CD4-positive, alpha-beta T cell (primary cell): ENCODE results near the gene COL20A1. TPM values are rescaled to one million over a fixed set of nuclear protein-coding genes. Genes with fewer than 3 reads are reported as not detected.

Experiments
- ATAC-seq: fragments of 200-7000 bp; cut with Tn5 transposase; one replicate; pipeline ENCODE4 v1.10.0; 2022; ENCODE audit warnings: mild to moderate bottlenecking; ENCODE audit not compliant: poor library complexity
- CTCF ChIA-PET: fragments of 350-600 bp; sonication (Branson Sonifier 250); formaldehyde crosslinking; loops from one replicate; lab custom pipeline; 2021; ENCODE audit warnings: antibody characterized with exemption, inconsistent platforms; lab: Charles Lee
- POLR2A ChIA-PET: fragments of 350-600 bp; sonication (Branson Sonifier 250); formaldehyde crosslinking; loops from one replicate; lab custom pipeline; 2021; ENCODE audit warnings: antibody characterized with exemption, inconsistent platforms; lab: Charles Lee
- DNase-seq, 14 experiments: peaks; one replicate each; pipeline ENCODE4 v3.0.0-alpha.2; 2013 to 2020; ENCODE audit warnings: mixed read lengths in 2 of 14
- H3K27ac ChIP-seq, 2 donors: one replicate each; pipeline versions ENCODE4 v1.5.1 to v1.7.0; 2013; ENCODE audit warnings: low read length in 2 of 2, low read depth in 1 of 2, mild to moderate bottlenecking in 1 of 2
- H3K27me3 ChIP-seq, 2 experiments: 1 replicate in 1 of 2; 2 replicates in 1 of 2; pipeline versions ENCODE4 v1.6.1 to v1.7.0; 2013; ENCODE audit warnings: low read length in 2 of 2, control low read depth in 1 of 2, mild to moderate bottlenecking in 1 of 2, moderate library complexity in 1 of 2; ENCODE audit not compliant: insufficient read depth in 2 of 2, control insufficient read depth in 1 of 2
- H3K36me3 ChIP-seq: one replicate; pipeline ENCODE4 v1.6.1; 2013; ENCODE audit warnings: low read length, control low read depth; ENCODE audit not compliant: insufficient read depth
- H3K4me1 ChIP-seq: one replicate; pipeline ENCODE4 v1.6.1; 2013; ENCODE audit warnings: low read length, control low read depth; ENCODE audit not compliant: insufficient read depth
- H3K4me3 ChIP-seq: one replicate; pipeline ENCODE4 v1.5.1; 2013; ENCODE audit warnings: mild to moderate bottlenecking, low read length, moderate library complexity
- H3K9me3 ChIP-seq, 2 experiments: 1 replicate in 1 of 2; 2 replicates in 1 of 2; pipeline versions ENCODE4 v1.6.1 to v1.7.0; 2013; ENCODE audit warnings: low read length in 2 of 2, mild to moderate bottlenecking in 2 of 2, control low read depth in 1 of 2, moderate library complexity in 1 of 2; ENCODE audit not compliant: control insufficient read depth in 1 of 2, insufficient read depth in 1 of 2
- H3K27ac Mint-ChIP-seq: one replicate; pipeline ENCODE4 v1.8.0; 2020; ENCODE audit warnings: mixed read lengths
- H3K27me3 Mint-ChIP-seq: one replicate; pipeline ENCODE4 v1.8.0; 2021; ENCODE audit warnings: mixed read lengths
- H3K36me3 Mint-ChIP-seq: one replicate; pipeline ENCODE4 v1.8.0; 2021; ENCODE audit warnings: low read depth, mixed read lengths
- H3K4me1 Mint-ChIP-seq: one replicate; pipeline ENCODE4 v1.8.0; 2021; ENCODE audit warnings: low read depth, mixed read lengths
- H3K4me3 Mint-ChIP-seq: one replicate; pipeline ENCODE4 v1.8.0; 2020; ENCODE audit warnings: mild to moderate bottlenecking, mixed read lengths
- H3K9me3 Mint-ChIP-seq: one replicate; pipeline ENCODE4 v1.8.0; 2020; ENCODE audit warnings: mixed read lengths
- intact Hi-C, 2 experiments: fragments of 100-400 bp; cut with DNase I in 1 of 2; cut with micrococcal nuclease in 1 of 2; formaldehyde crosslinking; loops; one replicate each; pipeline versions ENCODE4 v1.15.1 to v1.9.0; 2023 to 2025; cut with DNase I, micrococcal nuclease
- total RNA-seq, 174 experiments: library from RNA in 2 of 174; stranded (reverse) in 2 of 174; gene quantifications; one replicate each; pipeline ENCODE4 v1.2.3 and lab custom pipeline; 2021 to 2026
- TF ChIP-seq, protein P1 (sequence below): fragments of 200-600 bp; IDR thresholded peaks from one replicate; pipeline ENCODE4 v1.8.0; 2022; ENCODE audit warnings: antibody characterized with exemption, mild to moderate bottlenecking

The COL20A1 gene
- total RNA-seq, 2 experiments from 2014 or later = 0.03 TPM; not detected in 1

DNA sequence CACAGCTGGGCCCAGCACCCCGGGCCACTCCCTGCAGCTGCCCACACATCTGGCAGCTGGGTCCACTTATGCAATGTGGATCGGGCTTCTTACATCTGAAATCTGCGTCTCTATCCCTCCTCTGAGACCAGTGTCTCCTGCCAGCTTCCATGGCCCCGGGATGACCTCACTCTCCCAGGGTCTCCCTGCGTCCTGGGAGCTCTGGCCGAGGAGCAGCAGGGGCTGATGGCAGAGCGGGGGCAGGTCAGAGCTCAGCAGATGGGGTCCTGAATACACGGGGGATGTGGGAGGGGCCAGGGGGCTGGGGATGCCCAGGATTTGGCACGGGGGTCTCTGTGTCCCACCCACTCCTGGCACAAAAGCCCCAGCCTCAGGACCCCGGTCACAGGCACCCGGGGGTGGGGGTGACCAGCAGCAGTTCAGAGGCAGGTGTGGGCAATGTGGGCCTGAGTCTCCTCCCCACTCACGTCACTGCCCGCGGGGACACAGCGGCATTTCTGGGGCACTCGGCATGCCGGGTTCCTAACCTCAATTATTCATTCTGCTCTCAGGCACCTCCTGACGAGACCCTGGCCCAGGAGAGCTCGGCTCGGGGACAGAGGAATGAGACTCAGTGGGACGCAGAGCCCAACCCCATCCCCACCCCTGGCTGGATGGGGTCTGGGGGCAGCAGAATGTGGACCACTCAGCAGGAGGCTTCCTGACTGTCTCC is 51.8 kb downstream of the COL20A1 start:
- POLR2A ChIA-PET = no interaction called here
- DNase-seq (no peak), ATAC-seq (no peak)
- H3K27me3 Mint-ChIP-seq = peaks cover 22% of the 10 kb centered on the region
- Histone ChIP-seq H3K4me1 (no peaks in the 10 kb centered on the region), H3K4me3 (no peak overlapping the region), H3K36me3 (no peaks in the 10 kb centered on the region), H3K9me3 (peaks cover 0 to 4% of the 10 kb centered on the region in 2 experiments), H3K27me3 (peaks cover 0 to 2% of the 10 kb centered on the region in 2 experiments), H3K27ac (no peak overlapping the region)
- TF ChIP-seq, protein P1, sequence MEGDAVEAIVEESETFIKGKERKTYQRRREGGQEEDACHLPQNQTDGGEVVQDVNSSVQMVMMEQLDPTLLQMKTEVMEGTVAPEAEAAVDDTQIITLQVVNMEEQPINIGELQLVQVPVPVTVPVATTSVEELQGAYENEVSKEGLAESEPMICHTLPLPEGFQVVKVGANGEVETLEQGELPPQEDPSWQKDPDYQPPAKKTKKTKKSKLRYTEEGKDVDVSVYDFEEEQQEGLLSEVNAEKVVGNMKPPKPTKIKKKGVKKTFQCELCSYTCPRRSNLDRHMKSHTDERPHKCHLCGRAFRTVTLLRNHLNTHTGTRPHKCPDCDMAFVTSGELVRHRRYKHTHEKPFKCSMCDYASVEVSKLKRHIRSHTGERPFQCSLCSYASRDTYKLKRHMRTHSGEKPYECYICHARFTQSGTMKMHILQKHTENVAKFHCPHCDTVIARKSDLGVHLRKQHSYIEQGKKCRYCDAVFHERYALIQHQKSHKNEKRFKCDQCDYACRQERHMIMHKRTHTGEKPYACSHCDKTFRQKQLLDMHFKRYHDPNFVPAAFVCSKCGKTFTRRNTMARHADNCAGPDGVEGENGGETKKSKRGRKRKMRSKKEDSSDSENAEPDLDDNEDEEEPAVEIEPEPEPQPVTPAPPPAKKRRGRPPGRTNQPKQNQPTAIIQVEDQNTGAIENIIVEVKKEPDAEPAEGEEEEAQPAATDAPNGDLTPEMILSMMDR = no peak
- CTCF ChIA-PET = no interaction called here
- no peaks in the 10 kb centered on the region for H3K4me1 Mint-ChIP-seq
- H3K9me3 Mint-ChIP-seq = no peaks in the 10 kb centered on the region
- H3K4me3 Mint-ChIP-seq = no peak overlapping the region
- H3K36me3 Mint-ChIP-seq = no peaks in the 10 kb centered on the region
- H3K27ac Mint-ChIP-seq = no peak overlapping the region
- intact Hi-C loops = no loop called here

DNA sequence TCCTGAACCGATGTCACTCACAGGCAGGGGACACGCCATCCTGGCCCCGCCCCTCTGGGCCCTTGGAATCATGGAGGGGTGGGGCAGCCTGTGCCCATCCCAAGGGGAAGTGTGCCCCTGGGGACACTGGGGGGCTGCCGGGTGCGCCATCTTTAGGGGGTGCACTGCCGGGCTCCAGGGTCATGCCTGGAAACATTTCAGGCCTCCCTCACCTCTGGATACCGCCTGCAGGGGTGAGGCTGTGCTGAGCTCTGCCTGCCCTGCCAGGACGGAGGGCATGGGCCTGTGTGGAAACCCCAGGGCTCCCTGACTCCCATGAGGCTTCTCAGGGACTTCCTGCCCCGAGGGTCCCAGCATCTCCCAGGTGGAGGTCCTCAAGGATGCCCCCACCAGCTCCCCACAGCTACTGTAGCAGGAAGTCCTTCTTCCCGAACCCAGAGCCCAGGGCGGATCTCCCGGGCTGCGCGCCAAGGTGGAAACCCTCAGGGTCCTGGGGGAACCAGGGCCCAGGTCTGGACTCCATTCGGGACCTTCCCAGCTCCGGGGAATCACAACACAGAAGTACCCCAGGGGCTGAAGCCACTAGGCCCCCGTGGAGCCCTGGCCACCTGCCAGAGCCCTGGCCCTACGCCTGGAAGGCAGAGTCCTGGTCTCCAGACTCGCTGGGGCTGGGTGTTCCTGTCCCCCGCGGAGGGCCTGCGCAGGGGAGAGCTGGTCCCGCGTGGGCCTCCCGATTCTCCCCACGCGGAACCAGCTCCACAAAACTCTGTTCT is 52.5 kb downstream of the COL20A1 start:
- TF ChIP-seq, protein P1 = no peak
- Histone ChIP-seq H3K4me3 (no peak overlapping the region), H3K4me1 (no peaks in the 10 kb centered on the region), H3K9me3 (peaks cover 0 to 12% of the 10 kb centered on the region in 2 experiments), H3K27ac (no peak overlapping the region), H3K36me3 (no peaks in the 10 kb centered on the region), H3K27me3 (peaks cover 0 to 2% of the 10 kb centered on the region in 2 experiments)
- DNase-seq = no peak
- Mint-ChIP-seq H3K9me3 (no peaks in the 10 kb centered on the region), H3K4me1 (no peaks in the 10 kb centered on the region), H3K27ac (no peak overlapping the region), H3K4me3 (no peak overlapping the region), H3K27me3 (peaks cover 22% of the 10 kb centered on the region), H3K36me3 (no peaks in the 10 kb centered on the region)
- intact Hi-C loops = no loop called here
- ChIA-PET POLR2A (no interaction called here), CTCF (no interaction called here)
- ATAC-seq = no peak

DNA sequence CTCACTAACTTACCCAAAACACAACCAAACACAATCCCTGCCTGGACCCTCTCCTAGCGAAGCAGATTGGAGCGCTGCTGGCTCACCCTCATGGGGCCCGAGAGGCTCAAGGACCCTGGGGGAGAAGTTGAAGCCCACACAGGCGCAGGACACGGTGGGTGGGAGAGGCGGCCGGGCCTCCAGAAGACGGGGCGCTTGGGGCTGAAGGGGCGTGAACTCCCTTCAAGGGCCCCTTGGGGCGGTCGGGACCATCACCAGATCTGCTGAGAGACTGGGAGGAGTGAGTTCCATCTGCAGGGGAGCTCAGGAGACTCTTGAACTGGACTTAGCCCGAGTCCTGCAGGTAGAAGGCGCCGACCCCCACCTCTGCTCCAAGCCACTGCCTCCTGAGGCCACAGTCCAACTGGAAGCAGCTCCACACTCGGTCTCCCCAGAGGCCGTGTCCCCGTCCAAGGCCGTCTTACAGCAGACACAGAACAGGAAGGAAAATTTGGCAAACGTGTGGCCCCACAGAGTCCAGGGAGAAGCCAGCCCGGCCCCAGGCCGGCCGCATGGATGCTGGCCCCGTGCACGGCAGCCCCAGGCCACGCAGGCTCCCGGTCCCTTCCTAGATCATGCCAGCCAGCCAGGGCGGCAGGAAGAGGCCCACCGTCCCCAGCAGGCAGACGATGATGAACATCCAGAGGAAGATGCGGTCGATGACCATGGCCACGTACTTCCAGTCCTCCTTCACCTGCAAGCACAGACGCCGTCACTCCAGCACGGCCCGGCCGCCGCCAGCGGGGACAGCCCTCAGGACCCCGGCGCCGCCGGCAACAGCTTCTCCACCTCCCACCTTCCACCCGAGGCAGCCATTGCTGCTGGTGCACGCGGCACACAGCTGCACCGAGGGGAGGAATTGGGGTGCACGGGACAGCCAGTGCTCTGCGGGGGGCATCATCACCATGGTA is 53.4 kb downstream of the COL20A1 start:
- H3K36me3 Mint-ChIP-seq = no peaks in the 10 kb centered on the region
- intact Hi-C loops = no loop called here
- no peaks in the 10 kb centered on the region for H3K4me1 Mint-ChIP-seq
- no peak for ATAC-seq
- H3K9me3 Mint-ChIP-seq = no peaks in the 10 kb centered on the region
- Histone ChIP-seq H3K36me3 (no peaks in the 10 kb centered on the region), H3K27ac (no peak overlapping the region), H3K4me3 (no peak overlapping the region), H3K4me1 (no peaks in the 10 kb centered on the region), H3K27me3 (peaks cover 0 to 2% of the 10 kb centered on the region in 2 experiments), H3K9me3 (peaks cover 0 to 21% of the 10 kb centered on the region in 2 experiments)
- CTCF ChIA-PET = no interaction called here
- POLR2A ChIA-PET = no interaction called here
- DNase-seq = no peak
- TF ChIP-seq, protein P1 = no peak
- peaks cover 14% of the 10 kb centered on the region for H3K27me3 Mint-ChIP-seq
- no peak overlapping the region for H3K27ac Mint-ChIP-seq
- H3K4me3 Mint-ChIP-seq = no peak overlapping the region
